HepG2 (cell line): ENCODE measurements around the gene SH2D7. TPM values are rescaled to one million over a fixed set of nuclear protein-coding genes. Genes with fewer than 3 reads are reported as not detected.
A peak's percentile ranks its signal among the peaks of the same experiment; 100 is the strongest.

Source experiments
- CREM ChIP-seq, 2 experiments: sonication (generic) in 1 of 2; formaldehyde crosslinking in 1 of 2; IDR thresholded peaks; 2 replicates each; pipeline versions ENCODE4 v1.4.0 to v1.6.1; 2016 to 2020; ENCODE audit warnings: antibody characterized with exemption in 1 of 2, mild to moderate bottlenecking in 1 of 2, missing genetic modification reagents in 1 of 2
- FOXA3 ChIP-seq: IDR thresholded peaks from 2 replicates; pipeline ENCODE4 v1.6.1; 2016; ENCODE audit warnings: missing genetic modification reagents, missing compliant biosample characterization
- HOXA9 ChIP-seq: sonication (generic); formaldehyde crosslinking; IDR thresholded peaks from 2 replicates; pipeline ENCODE4 v1.8.1; 2022; ENCODE audit warnings: missing genetic modification reagents, mild to moderate bottlenecking, moderate library complexity, borderline replicate concordance
- IRX3 ChIP-seq: sonication (generic); formaldehyde crosslinking; IDR thresholded peaks from 2 replicates; pipeline ENCODE4 v1.8.1; 2023; ENCODE audit warnings: mild to moderate bottlenecking, low read depth, missing genetic modification reagents, borderline replicate concordance
- MAFG ChIP-seq: sonication (generic); formaldehyde crosslinking; IDR thresholded peaks from 2 replicates; pipeline ENCODE4 v1.5.1; 2020; ENCODE audit warnings: mild to moderate bottlenecking, missing genetic modification reagents
- NFKBIZ ChIP-seq: IDR thresholded peaks from 2 replicates; pipeline ENCODE4 v1.6.1; 2018; ENCODE audit warnings: missing genetic modification reagents, missing compliant biosample characterization
- NR2F6 ChIP-seq, 2 experiments: IDR thresholded peaks; 2 replicates each; pipeline ENCODE4 v1.6.1; 2016; ENCODE audit warnings: antibody characterized with exemption in 1 of 2, mild to moderate bottlenecking in 1 of 2
- PCBP2 ChIP-seq: fragments of 200-400 bp; formaldehyde crosslinking; optimal IDR thresholded peaks from 2 replicates; pipeline ENCODE3; 2018; ENCODE audit warnings: low read length, low read depth; ENCODE audit not compliant: poor library complexity, severe bottlenecking
- PLRG1 ChIP-seq: fragments of 450-650 bp; conservative IDR thresholded peaks from 2 replicates; pipeline ENCODE4 v1.6.1; 2016
- SALL1 ChIP-seq: sonication (generic); formaldehyde crosslinking; IDR thresholded peaks from 2 replicates; pipeline ENCODE4 v1.8.0; 2022; ENCODE audit warnings: mild to moderate bottlenecking, missing genetic modification reagents
- STAT5B ChIP-seq: sonication (generic); formaldehyde crosslinking; IDR thresholded peaks from 2 replicates; pipeline ENCODE4 v1.4.0; 2020; ENCODE audit warnings: missing genetic modification reagents
- TBX2 ChIP-seq: sonication (generic); formaldehyde crosslinking; IDR thresholded peaks from 2 replicates; pipeline ENCODE4 v1.5.0; 2020; ENCODE audit warnings: missing genetic modification reagents, mild to moderate bottlenecking, borderline replicate concordance
- ZNF12 ChIP-seq: sonication (generic); formaldehyde crosslinking; IDR thresholded peaks from 2 replicates; pipeline ENCODE4 v1.5.0; 2020; ENCODE audit warnings: missing genetic modification reagents
- ZNF264 ChIP-seq: sonication (generic); formaldehyde crosslinking; IDR thresholded peaks from 2 replicates; pipeline ENCODE4 v1.4.0; 2020; ENCODE audit warnings: missing genetic modification reagents
- ZNF44 ChIP-seq: sonication (generic); formaldehyde crosslinking; IDR thresholded peaks from 2 replicates; pipeline ENCODE4 v1.5.1; 2020; ENCODE audit warnings: mild to moderate bottlenecking, missing genetic modification reagents
- polyA plus RNA-seq, 8 experiments: library from polyadenylated mRNA; depleted of rRNA in 3 of 8; stranded (reverse) in 7 of 8; unstranded in 1 of 8; fragments of >200 nt; fragmentation: Illumina TruSeq in 4 of 8; extraction: Trizol in 4 of 8; gene quantifications; 2 replicates each; pipeline versions ENCODE4 v1.2.1 to v1.2.3, GENCODE V29; 2011 to 2016; ENCODE audit warnings: low read depth in 4 of 8, missing spikeins in 1 of 8, mixed read lengths in 1 of 8; ENCODE audit not compliant: insufficient read depth in 1 of 8
- total RNA-seq, 5 experiments: library from RNA; depleted of rRNA; stranded (reverse); fragments of >200 nt; fragmentation: Illumina TruSeq; extraction: Trizol; gene quantifications; 2 replicates each; pipeline ENCODE4 v1.2.3, GENCODE V29; 2016; ENCODE audit warnings: low read depth in 1 of 5
- TF ChIP-seq, protein P1 (sequence below): sonication (generic); formaldehyde crosslinking; IDR thresholded peaks from 2 replicates; pipeline ENCODE4 v1.8.1; 2023; ENCODE audit warnings: mild to moderate bottlenecking, inconsistent platforms, moderate library complexity, missing genetic modification reagents, borderline replicate concordance
- TF ChIP-seq, protein P2 (sequence below): sonication (generic); formaldehyde crosslinking; IDR thresholded peaks from 2 replicates; pipeline ENCODE4 v1.4.0; 2020; ENCODE audit warnings: mild to moderate bottlenecking, missing genetic modification reagents, borderline replicate concordance
- TF ChIP-seq, protein P3 (sequence below): sonication (generic); formaldehyde crosslinking; IDR thresholded peaks from 2 replicates; pipeline ENCODE4 v1.9.0; 2021; ENCODE audit warnings: missing genetic modification reagents, mild to moderate bottlenecking, borderline replicate concordance
- TF ChIP-seq, protein P4 (sequence below): IDR thresholded peaks from 2 replicates; pipeline ENCODE4 v1.6.1; 2018; ENCODE audit warnings: missing genetic modification reagents, mild to moderate bottlenecking, missing compliant biosample characterization
- TF ChIP-seq, protein P5 (sequence below): sonication (generic); formaldehyde crosslinking; IDR thresholded peaks from 2 replicates; pipeline ENCODE4 v1.5.1; 2020; ENCODE audit warnings: mild to moderate bottlenecking, missing genetic modification reagents, borderline replicate concordance

Gene SH2D7
- total and polyA plus RNA-seq, 2 of the 13 experiments (the other 11 are each of a cell fraction or from before 2014, with no cell fraction given) = not detected

DNA sequence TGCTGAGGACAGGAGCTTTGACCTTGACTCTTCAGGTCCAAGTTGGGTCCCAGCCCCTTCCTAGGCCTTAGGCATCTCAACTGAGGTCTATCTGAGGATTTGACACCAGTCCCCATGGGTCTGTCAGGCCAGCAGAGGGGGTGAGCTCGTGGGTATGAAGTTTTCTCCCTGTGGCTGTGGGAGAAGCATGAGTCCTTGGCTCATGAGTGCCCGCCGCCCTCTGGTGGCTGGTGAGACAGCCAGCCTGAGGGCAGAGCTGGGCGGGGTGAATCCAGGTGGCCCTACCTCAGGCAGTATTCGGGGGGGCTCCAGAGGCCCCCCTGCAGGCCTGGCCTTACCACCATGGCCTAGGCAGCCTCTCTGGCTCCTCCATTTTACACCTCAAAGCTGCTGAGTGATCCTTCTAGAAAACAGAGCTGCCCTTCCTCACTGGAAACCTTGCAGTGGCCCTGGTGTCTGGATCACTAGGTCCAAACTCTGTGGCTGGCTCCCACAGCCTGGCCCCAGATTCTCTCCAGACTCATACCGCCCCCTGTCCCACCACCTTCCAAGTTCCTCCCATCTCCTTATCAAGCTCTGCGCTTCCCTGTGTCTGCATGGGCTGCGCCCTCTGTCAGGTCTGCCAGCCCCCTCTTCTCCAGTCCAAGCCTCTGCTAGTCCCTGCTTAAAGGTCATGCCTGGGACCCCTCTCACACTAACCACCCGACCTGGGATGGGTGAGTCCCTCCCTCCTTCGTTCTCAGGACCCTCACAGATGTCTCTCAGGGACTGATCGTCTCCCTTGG lies 16.1 kb downstream of the SH2D7 start (continued):
- TF ChIP-seq NFKBIZ (CRISPR knock-in tag) (no peak), ZNF44 (CRISPR knock-in tag) (no peak), PLRG1 (no peak), TBX2 (CRISPR knock-in tag) (peak; percentile 49), ZNF264 (CRISPR knock-in tag) (no peak), STAT5B (CRISPR knock-in tag) (no peak), HOXA9 (no peak), CREM (IDR thresholded peaks at IDR 0.05) (no peak), CREM (CRISPR knock-in tag; IDR thresholded peaks at IDR 0.05) (no peak), MAFG (no peak), IRX3 (CRISPR knock-in tag) (no peak), SALL1 (CRISPR knock-in tag) (0 out of 2 replicates have a peak, but pooled peaks have one; percentile 24), FOXA3 (CRISPR knock-in tag) (0 out of 2 replicates have a peak, but pooled peaks have one; percentile 14), ZNF12 (no peak), NR2F6 (IDR thresholded peaks at IDR 0.05) (no peak), NR2F6 (CRISPR knock-in tag; IDR thresholded peaks at IDR 0.05) (no peak), PCBP2 (no peak)
- TF ChIP-seq, protein P1, sequence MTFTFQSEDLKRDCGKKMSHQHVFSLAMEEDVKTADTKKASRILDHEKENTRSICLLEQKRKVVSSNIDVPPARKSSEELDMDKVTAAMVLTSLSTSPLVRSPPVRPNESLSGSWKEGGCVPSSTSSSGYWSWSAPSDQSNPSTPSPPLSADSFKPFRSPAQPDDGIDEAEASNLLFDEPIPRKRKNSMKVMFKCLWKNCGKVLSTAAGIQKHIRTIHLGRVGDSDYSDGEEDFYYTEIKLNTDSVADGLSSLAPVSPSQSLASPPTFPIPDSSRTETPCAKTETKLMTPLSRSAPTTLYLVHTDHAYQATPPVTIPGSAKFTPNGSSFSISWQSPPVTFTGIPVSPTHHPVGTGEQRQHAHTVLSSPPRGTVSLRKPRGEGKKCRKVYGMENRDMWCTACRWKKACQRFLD (CRISPR knock-in tag) = 0 out of 2 replicates have a peak, but pooled peaks have one; percentile 41
- TF ChIP-seq, protein P2, sequence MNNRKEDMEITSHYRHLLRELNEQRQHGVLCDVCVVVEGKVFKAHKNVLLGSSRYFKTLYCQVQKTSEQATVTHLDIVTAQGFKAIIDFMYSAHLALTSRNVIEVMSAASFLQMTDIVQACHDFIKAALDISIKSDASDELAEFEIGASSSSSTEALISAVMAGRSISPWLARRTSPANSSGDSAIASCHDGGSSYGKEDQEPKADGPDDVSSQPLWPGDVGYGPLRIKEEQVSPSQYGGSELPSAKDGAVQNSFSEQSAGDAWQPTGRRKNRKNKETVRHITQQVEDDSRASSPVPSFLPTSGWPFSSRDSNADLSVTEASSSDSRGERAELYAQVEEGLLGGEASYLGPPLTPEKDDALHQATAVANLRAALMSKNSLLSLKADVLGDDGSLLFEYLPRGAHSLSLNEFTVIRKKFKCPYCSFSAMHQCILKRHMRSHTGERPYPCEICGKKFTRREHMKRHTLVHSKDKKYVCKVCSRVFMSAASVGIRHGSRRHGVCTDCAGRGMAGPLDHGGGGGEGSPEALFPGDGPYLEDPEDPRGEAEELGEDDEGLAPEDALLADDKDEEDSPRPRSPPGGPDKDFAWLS (CRISPR knock-in tag) = no peak
- TF ChIP-seq, protein P3, sequence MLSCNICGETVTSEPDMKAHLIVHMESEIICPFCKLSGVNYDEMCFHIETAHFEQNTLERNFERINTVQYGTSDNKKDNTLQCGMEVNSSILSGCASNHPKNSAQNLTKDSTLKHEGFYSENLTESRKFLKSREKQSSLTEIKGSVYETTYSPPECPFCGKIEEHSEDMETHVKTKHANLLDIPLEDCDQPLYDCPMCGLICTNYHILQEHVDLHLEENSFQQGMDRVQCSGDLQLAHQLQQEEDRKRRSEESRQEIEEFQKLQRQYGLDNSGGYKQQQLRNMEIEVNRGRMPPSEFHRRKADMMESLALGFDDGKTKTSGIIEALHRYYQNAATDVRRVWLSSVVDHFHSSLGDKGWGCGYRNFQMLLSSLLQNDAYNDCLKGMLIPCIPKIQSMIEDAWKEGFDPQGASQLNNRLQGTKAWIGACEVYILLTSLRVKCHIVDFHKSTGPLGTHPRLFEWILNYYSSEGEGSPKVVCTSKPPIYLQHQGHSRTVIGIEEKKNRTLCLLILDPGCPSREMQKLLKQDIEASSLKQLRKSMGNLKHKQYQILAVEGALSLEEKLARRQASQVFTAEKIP = no peak
- TF ChIP-seq, protein P4, sequence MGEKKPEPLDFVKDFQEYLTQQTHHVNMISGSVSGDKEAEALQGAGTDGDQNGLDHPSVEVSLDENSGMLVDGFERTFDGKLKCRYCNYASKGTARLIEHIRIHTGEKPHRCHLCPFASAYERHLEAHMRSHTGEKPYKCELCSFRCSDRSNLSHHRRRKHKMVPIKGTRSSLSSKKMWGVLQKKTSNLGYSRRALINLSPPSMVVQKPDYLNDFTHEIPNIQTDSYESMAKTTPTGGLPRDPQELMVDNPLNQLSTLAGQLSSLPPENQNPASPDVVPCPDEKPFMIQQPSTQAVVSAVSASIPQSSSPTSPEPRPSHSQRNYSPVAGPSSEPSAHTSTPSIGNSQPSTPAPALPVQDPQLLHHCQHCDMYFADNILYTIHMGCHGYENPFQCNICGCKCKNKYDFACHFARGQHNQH (CRISPR knock-in tag) = peak; percentile 34; the same call in 1 of the 2 replicates
- TF ChIP-seq, protein P5, sequence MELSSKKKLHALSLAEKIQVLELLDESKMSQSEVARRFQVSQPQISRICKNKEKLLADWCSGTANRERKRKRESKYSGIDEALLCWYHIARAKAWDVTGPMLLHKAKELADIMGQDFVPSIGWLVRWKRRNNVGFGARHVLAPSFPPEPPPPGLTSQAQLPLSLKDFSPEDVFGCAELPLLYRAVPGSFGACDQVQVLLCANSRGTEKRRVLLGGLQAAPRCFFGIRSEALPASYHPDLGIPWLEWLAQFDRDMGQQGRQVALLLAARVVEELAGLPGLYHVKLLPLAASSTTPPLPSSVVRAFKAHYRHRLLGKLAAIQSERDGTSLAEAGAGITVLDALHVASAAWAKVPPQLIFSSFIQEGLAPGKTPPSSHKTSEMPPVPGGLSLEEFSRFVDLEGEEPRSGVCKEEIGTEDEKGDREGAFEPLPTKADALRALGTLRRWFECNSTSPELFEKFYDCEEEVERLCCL (CRISPR knock-in tag) = no peak
